Measurements from ENCODE around the gene HSD17B1. TPM values are rescaled to one million over a fixed set of nuclear protein-coding genes. Genes with fewer than 3 reads are reported as not detected.

The HSD17B1 gene
- total and polyA plus RNA-seq, 2 of the 4 experiments (the other 2 are of a cell fraction): 0.72 to 1.4 TPM

- Histone ChIP-seq H2BK5ac (ENCODE audit: low read depth, low read length, poor library complexity, severe bottlenecking) (no peak overlapping the region), H3K27me3 (ENCODE audit: control insufficient read depth, insufficient read depth, low read length) (no peaks in the 10 kb centered on the region), H3K56ac (ENCODE audit: extremely low read depth, insufficient read depth, low read length) (no peak overlapping the region), H4K8ac (ENCODE audit: low read depth in 2 of 2, low read length in 2 of 2) (0 out of 4 replicates have a peak overlapping the region, but pooled peaks of 1 of the 2 experiments have one; percentile 16), H3K4me1 (ENCODE audit: control insufficient read depth, insufficient read depth, low read length) (peaks cover 4% of the 10 kb centered on the region), H2AK9ac (replicated peaks; ENCODE audit: low read depth, low read length, poor library complexity) (peak overlapping the region; percentile 18), H4K20me1 (ENCODE audit: insufficient read depth, low read length) (peaks cover 8% of the 10 kb centered on the region; the same call in 1 of the 2 replicates), H3K4me2 (ENCODE audit: low read depth, low read length) (no peak overlapping the region), H2BK15ac (ENCODE audit: low read depth, low read length) (no peak overlapping the region), H3K9ac (ENCODE audit: low read depth, low read length) (no peak overlapping the region), H4K5ac (ENCODE audit: low read depth, low read length) (no peak overlapping the region), H3K4ac (ENCODE audit: low read depth, low read length) (no peak overlapping the region), H3K23ac (ENCODE audit: low read depth, low read length) (no peak overlapping the region), H3K79me1 (ENCODE audit: low read depth in 1 of 2, low read length in 2 of 2) (peaks cover 47 to 79% of the 10 kb centered on the region in 2 experiments; a peak in 3 of 4 replicates), H3K9me1 (ENCODE audit: insufficient read depth, low read length) (peaks cover 5% of the 10 kb centered on the region), H3K4me3 (ENCODE audit: insufficient read depth, low read depth, low read length) (no peak overlapping the region), H2AK5ac (ENCODE audit: low read depth, low read length) (no peak overlapping the region), H3K14ac (replicated peaks; ENCODE audit: low read depth, low read length) (no peak overlapping the region), H3K36me3 (ENCODE audit: control insufficient read depth, insufficient read depth, low read length) (peaks cover 51% of the 10 kb centered on the region), H2BK120ac (ENCODE audit: low read depth, low read length) (no peak overlapping the region), H4K91ac (ENCODE audit: insufficient read depth, low read depth, low read length) (no peak overlapping the region), H3K18ac (ENCODE audit: low read depth, low read length) (no peak overlapping the region), H2AFZ (replicated peaks; ENCODE audit: low read length, poor library complexity) (no peak overlapping the region), H3K27ac (ENCODE audit: insufficient read depth, low read length) (no peak overlapping the region), H3K9me3 (ENCODE audit: control insufficient read depth, insufficient read depth, low read length) (no peaks in the 10 kb centered on the region), H2BK20ac (ENCODE audit: low read depth, low read length) (no peak overlapping the region)
- in situ Hi-C loops (cut with MboI; ENCODE audit: low sequenced_read_pairs) (no loop called here), intact Hi-C loops (cut with micrococcal nuclease) (no loop called here), dilution Hi-C loops (cut with HindIII; ENCODE audit: low sequenced_read_pairs, unreplicated experiment) (no loop called here)
- DNase-seq: no peak
- WGBS, 2 experiments (ENCODE audit: extremely low coverage in 2 of 2, insufficient read length in 1 of 2): 100% methylated on average over 1 of the region's 4 CpGs; no CpG with 5 or more reads in 1 of the 2 experiments
- BruUV-seq (replicated peaks): no TSS peak
- ChIA-PET CTCF (no interaction called here), POLR2A (ENCODE audit: unreplicated experiment) (no interaction called here)
- ATAC-seq (ENCODE audit: low read depth): no peak
- TF ChIP-seq MAFK (IDR thresholded peaks at IDR 0.05; ENCODE audit: low read depth, low read length): no peak
- no peak for TF ChIP-seq NFE2L2 (IDR thresholded peaks at IDR 0.05; ENCODE audit: low read depth, low read length)
- TF ChIP-seq CTCF (conservative IDR thresholded peaks at IDR 0.05; ENCODE audit: low read depth, low read length): no peak
- TF ChIP-seq CEBPB (IDR thresholded peaks at IDR 0.05; ENCODE audit: low read depth, low read length): 0 out of 2 replicates have a peak, but pooled peaks have one; percentile 12
Measured at GRCh38 chr17:42573095-42573494, 20.4 kb downstream of the HSD17B1 start.

All from IMR-90 (cell line).